ENCODE results near the gene FAM9B. TPM values are rescaled to one million over a fixed set of nuclear protein-coding genes. Genes with fewer than 3 reads are reported as not detected.

The FAM9B gene
- total RNA-seq = not detected in 2 replicates

DNA sequence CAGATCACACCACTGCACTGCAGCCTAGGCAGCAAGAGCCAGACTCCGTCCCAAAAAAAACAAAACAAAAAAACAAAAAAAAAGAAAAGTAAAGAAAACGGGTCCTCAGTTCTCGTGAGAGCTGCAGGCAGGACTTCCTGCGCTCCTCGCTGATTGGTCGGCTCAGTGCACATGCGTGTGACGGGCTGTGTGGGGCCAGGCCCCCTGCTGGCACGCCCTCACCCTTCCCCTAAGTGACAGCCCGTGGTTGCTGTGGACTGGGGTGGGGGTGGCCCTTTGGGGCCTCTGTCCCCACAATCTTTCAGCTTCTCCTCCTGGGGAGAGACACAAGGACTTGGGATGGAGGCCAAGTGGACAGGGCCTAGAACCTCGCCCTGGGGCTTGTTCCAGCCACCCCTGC lies at the start of gene FAM9B:
FAM9B (minus strand) TSS at position 139 of the 400 bp plus-strand sequence. CDS start 1,141 bp downstream, outside the sequence.
- DNase-seq (ENCODE audit: insufficient read length, low spot score, missing footprints) = no peak
- no peaks in the 10 kb centered on the region for H3K36me3 ChIP-seq (ENCODE audit: insufficient read depth, low read length)
- no peaks in the 10 kb centered on the region for H3K27me3 ChIP-seq (ENCODE audit: insufficient read depth, low read length)
- TF ChIP-seq, protein P1, sequence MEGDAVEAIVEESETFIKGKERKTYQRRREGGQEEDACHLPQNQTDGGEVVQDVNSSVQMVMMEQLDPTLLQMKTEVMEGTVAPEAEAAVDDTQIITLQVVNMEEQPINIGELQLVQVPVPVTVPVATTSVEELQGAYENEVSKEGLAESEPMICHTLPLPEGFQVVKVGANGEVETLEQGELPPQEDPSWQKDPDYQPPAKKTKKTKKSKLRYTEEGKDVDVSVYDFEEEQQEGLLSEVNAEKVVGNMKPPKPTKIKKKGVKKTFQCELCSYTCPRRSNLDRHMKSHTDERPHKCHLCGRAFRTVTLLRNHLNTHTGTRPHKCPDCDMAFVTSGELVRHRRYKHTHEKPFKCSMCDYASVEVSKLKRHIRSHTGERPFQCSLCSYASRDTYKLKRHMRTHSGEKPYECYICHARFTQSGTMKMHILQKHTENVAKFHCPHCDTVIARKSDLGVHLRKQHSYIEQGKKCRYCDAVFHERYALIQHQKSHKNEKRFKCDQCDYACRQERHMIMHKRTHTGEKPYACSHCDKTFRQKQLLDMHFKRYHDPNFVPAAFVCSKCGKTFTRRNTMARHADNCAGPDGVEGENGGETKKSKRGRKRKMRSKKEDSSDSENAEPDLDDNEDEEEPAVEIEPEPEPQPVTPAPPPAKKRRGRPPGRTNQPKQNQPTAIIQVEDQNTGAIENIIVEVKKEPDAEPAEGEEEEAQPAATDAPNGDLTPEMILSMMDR (IDR thresholded peaks at IDR 0.05; ENCODE audit: extremely low read depth, low read depth, low read length) = no peak
- H4K20me1 ChIP-seq (ENCODE audit: insufficient read depth, low read length) = no peaks in the 10 kb centered on the region
- H3K4me3 ChIP-seq (ENCODE audit: insufficient read depth, low read length) = no peak within 1 kb of the TSS
- no peak within 1 kb of the TSS for H3K27ac ChIP-seq (ENCODE audit: low read depth, low read length)
- no peak within 1 kb of the TSS for H3K4me2 ChIP-seq (ENCODE audit: insufficient read depth, low read length)
- no peaks in the 10 kb centered on the region for H3K4me1 ChIP-seq (ENCODE audit: insufficient read depth, low read length)
- H3K9me3 ChIP-seq (ENCODE audit: low read depth, low read length) = no peaks in the 10 kb centered on the region
- H2AFZ ChIP-seq (ENCODE audit: low read length) = no peak within 1 kb of the TSS
- H3K79me2 ChIP-seq (ENCODE audit: insufficient read depth, low read length) = no peaks in the 10 kb centered on the region

DNA sequence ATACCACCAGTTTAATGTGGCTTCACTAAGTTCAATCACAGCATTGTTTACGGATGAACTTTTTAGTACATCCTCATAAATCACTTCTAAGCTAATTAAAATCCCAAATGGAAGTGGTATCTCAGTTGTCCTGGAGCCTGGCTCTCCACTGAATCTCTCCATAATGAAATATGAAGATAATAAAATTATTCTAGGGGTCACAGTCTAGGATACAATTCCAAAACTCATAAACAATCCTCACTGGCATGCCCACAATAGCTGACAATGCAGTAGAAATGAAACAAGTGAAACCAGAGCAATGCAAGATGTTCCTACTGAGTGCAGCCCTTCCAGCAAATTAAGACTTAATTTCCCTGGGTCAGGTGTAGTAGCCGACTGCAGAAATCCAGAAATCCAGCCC lies 47.3 kb upstream of the FAM9B start:
- no peak for DNase-seq (ENCODE audit: insufficient read length, low spot score, missing footprints)
- Histone ChIP-seq H3K79me2 (ENCODE audit: insufficient read depth, low read length) (no peaks in the 10 kb centered on the region), H4K20me1 (ENCODE audit: insufficient read depth, low read length) (no peaks in the 10 kb centered on the region), H2AFZ (ENCODE audit: low read length) (no peak overlapping the region), H3K9me3 (ENCODE audit: low read depth, low read length) (no peaks in the 10 kb centered on the region), H3K27ac (ENCODE audit: low read depth, low read length) (no peak overlapping the region), H3K4me1 (ENCODE audit: insufficient read depth, low read length) (no peaks in the 10 kb centered on the region), H3K4me3 (ENCODE audit: insufficient read depth, low read length) (no peak overlapping the region), H3K4me2 (ENCODE audit: insufficient read depth, low read length) (no peak overlapping the region), H3K27me3 (ENCODE audit: insufficient read depth, low read length) (no peaks in the 10 kb centered on the region), H3K36me3 (ENCODE audit: insufficient read depth, low read length) (no peaks in the 10 kb centered on the region)
- TF ChIP-seq, protein P1 (IDR thresholded peaks at IDR 0.05; ENCODE audit: extremely low read depth, low read depth, low read length) = no peak

DNA sequence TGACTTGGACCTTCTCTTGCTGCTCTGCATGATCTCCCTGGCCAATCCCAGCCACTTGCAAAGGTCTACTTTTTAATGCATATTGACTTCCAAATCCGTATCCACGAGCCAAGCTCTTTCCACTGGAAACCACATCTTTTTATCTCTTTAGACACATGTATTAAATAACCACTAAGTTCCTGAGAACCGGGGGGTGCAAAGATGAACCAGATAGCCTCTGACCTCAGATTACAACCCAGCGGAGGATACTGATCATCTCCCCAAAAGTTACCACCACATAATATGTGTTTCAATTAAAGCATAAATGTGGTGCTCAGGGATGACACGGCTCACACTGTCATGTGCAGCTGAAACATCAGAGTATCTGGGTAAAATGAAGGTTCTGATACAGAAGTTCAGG lies 40.4 kb upstream of the FAM9B start:
- Histone ChIP-seq H3K27me3 (ENCODE audit: insufficient read depth, low read length) (no peaks in the 10 kb centered on the region), H3K4me1 (ENCODE audit: insufficient read depth, low read length) (peaks cover 6% of the 10 kb centered on the region), H3K79me2 (ENCODE audit: insufficient read depth, low read length) (no peaks in the 10 kb centered on the region), H3K9me3 (ENCODE audit: low read depth, low read length) (no peaks in the 10 kb centered on the region), H4K20me1 (ENCODE audit: insufficient read depth, low read length) (no peaks in the 10 kb centered on the region), H3K4me3 (ENCODE audit: insufficient read depth, low read length) (no peak overlapping the region), H3K36me3 (ENCODE audit: insufficient read depth, low read length) (no peaks in the 10 kb centered on the region), H2AFZ (ENCODE audit: low read length) (no peak overlapping the region), H3K4me2 (ENCODE audit: insufficient read depth, low read length) (no peak overlapping the region), H3K27ac (ENCODE audit: low read depth, low read length) (no peak overlapping the region)
- DNase-seq (ENCODE audit: insufficient read length, low spot score, missing footprints) = no peak
- TF ChIP-seq, protein P1 (IDR thresholded peaks at IDR 0.05; ENCODE audit: extremely low read depth, low read depth, low read length) = no peak

DNA sequence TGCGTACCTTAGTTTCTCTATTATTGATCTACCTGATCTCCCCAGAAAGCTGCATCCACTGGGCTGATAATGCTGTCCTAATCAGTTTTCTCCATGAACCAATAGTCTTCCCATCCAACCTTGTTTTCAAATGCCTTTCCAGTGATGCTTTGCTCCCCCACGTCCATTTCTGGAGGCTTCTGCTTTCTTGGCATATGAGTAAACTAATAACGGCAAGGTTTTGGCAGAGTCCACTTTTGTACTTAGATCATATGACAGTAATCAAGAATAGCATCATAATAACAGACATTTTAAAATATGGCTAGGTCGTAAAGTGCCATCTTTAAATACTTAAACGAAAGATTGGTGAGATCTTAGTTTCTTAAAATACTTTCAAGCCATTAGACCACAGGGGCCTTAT lies 38.4 kb upstream of the FAM9B start:
- TF ChIP-seq, protein P1 (IDR thresholded peaks at IDR 0.05; ENCODE audit: extremely low read depth, low read depth, low read length) = no peak
- H2AFZ ChIP-seq (ENCODE audit: low read length) = no peak overlapping the region
- H3K9me3 ChIP-seq (ENCODE audit: low read depth, low read length) = no peaks in the 10 kb centered on the region
- H3K27me3 ChIP-seq (ENCODE audit: insufficient read depth, low read length) = no peaks in the 10 kb centered on the region
- peaks cover 6% of the 10 kb centered on the region for H3K4me1 ChIP-seq (ENCODE audit: insufficient read depth, low read length)
- H4K20me1 ChIP-seq (ENCODE audit: insufficient read depth, low read length) = no peaks in the 10 kb centered on the region
- no peak overlapping the region for H3K4me3 ChIP-seq (ENCODE audit: insufficient read depth, low read length)
- H3K27ac ChIP-seq (ENCODE audit: low read depth, low read length) = no peak overlapping the region
- H3K79me2 ChIP-seq (ENCODE audit: insufficient read depth, low read length) = no peaks in the 10 kb centered on the region
- no peaks in the 10 kb centered on the region for H3K36me3 ChIP-seq (ENCODE audit: insufficient read depth, low read length)
- no peak for DNase-seq (ENCODE audit: insufficient read length, low spot score, missing footprints)
- no peak overlapping the region for H3K4me2 ChIP-seq (ENCODE audit: insufficient read depth, low read length)
